Measurements from ENCODE around the gene PHLPP1. TPM values are rescaled to one million over a fixed set of nuclear protein-coding genes. Genes with fewer than 3 reads are reported as not detected.

The PHLPP1 gene
- total and polyA plus RNA-seq, 2 of the 13 experiments (the other 11 are each of a cell fraction or from before 2014, with no cell fraction given) = 9.8 to 18.5 TPM

DNA sequence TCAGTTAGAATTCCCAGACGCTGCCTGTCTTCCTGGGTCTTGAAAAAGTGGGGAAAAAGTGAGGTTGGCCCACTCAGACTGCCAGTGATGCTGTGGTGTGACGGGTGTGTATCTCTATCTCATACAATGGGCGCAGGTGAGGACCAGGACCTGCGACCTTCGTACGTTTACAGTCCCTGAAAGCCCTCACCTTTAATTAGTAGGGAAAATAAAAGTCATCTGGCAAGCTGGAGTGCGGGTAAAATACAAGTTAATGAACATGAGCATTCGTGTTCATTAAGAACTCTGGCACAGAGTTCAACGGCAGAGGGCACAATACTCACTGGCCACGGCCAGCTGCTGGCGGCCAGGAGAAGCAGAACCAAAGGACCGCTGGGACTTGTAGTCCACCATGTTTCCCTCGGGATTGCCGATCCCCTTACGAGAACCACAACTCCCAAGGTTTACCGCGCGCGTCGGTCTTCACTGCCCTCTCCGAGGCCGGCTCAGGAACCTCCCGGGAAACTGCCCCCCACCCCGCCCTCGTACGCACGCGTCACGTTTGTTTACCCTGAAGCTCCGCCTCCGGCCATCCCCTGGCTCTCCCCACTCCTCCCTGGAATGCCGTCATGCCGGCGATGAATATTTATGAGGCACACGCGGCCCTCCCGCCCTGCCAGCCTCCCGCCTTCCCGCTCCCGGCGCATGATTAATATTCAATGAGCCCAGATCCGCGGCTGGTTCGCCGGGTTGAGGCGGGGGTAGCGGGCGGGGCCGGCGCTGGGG lies 488 bp upstream of the PHLPP1 start (continued):
- peak; percentile 59; the same call in 1 of the 2 replicates for TF ChIP-seq ZFP91 (CRISPR knock-in tag; IDR thresholded peaks at IDR 0.05; ENCODE audit: borderline replicate concordance)
- TF ChIP-seq, protein P1, sequence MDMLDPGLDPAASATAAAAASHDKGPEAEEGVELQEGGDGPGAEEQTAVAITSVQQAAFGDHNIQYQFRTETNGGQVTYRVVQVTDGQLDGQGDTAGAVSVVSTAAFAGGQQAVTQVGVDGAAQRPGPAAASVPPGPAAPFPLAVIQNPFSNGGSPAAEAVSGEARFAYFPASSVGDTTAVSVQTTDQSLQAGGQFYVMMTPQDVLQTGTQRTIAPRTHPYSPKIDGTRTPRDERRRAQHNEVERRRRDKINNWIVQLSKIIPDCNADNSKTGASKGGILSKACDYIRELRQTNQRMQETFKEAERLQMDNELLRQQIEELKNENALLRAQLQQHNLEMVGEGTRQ (IDR thresholded peaks at IDR 0.05; ENCODE audit: low read depth, low read length) = no peak
- TF ChIP-seq, protein P1 (CRISPR knock-in tag; IDR thresholded peaks at IDR 0.05; ENCODE audit: borderline replicate concordance) = no peak
- TF ChIP-seq ZNF382 (CRISPR knock-in tag; IDR thresholded peaks at IDR 0.05; ENCODE audit: borderline replicate concordance) = no peak
- peak; percentile 83 for TF ChIP-seq NR2C2 (CRISPR knock-in tag; IDR thresholded peaks at IDR 0.05; ENCODE audit: borderline replicate concordance)
- no peak for TF ChIP-seq ZNF296 (CRISPR knock-in tag; conservative IDR thresholded peaks at IDR 0.05)
- TF ChIP-seq GLI4 (CRISPR knock-in tag; IDR thresholded peaks at IDR 0.05; ENCODE audit: borderline replicate concordance) = no peak
- TF ChIP-seq ZKSCAN1 (IDR thresholded peaks at IDR 0.05; ENCODE audit: low read length) = no peak
- peak; percentile 43; the same call in 1 of the 2 replicates for TF ChIP-seq HDAC2 (CRISPR knock-in tag; IDR thresholded peaks at IDR 0.05)
- TF ChIP-seq HOMEZ (CRISPR knock-in tag; IDR thresholded peaks at IDR 0.05; ENCODE audit: low read depth) = peak; percentile 67; the same call in 1 of the 2 replicates
- no peak for TF ChIP-seq POLR2G (IDR thresholded peaks at IDR 0.05; ENCODE audit: low read depth, low read length)
- TF ChIP-seq ZNF12 (CRISPR knock-in tag; IDR thresholded peaks at IDR 0.05) = no peak
- TF ChIP-seq RBM22 (optimal IDR thresholded peaks at IDR 0.05; ENCODE audit: low read length) = no peak
- no peak for TF ChIP-seq JARID2 (CRISPR knock-in tag; IDR thresholded peaks at IDR 0.05; ENCODE audit: insufficient replicate concordance)
- no peak for TF ChIP-seq FOXA1 (IDR thresholded peaks at IDR 0.05)
- peak; percentile 68 for TF ChIP-seq FOXA1 (CRISPR knock-in tag; IDR thresholded peaks at IDR 0.05)
- TF ChIP-seq FLYWCH1 (CRISPR knock-in tag; IDR thresholded peaks at IDR 0.05) = no peak
- no peak for TF ChIP-seq BRD4 (CRISPR knock-in tag; IDR thresholded peaks at IDR 0.05)
- TF ChIP-seq FIP1L1 (IDR thresholded peaks at IDR 0.05; ENCODE audit: borderline replicate concordance, insufficient read depth, low read depth, low read length) = no peak
- 0 out of 2 replicates have a peak, but pooled peaks have one; percentile 12 for TF ChIP-seq ZNF264 (CRISPR knock-in tag; IDR thresholded peaks at IDR 0.05)
- no peak for TF ChIP-seq ZNF747 (CRISPR knock-in tag; IDR thresholded peaks at IDR 0.05; ENCODE audit: borderline replicate concordance)
- no peak for TF ChIP-seq PRMT3 (CRISPR knock-in tag; IDR thresholded peaks at IDR 0.05; ENCODE audit: borderline replicate concordance, low read depth)
- no peak for TF ChIP-seq ZBTB49 (CRISPR knock-in tag; IDR thresholded peaks at IDR 0.05; ENCODE audit: borderline replicate concordance)
